ENCODE measurements around the gene ADAM10.

DNA sequence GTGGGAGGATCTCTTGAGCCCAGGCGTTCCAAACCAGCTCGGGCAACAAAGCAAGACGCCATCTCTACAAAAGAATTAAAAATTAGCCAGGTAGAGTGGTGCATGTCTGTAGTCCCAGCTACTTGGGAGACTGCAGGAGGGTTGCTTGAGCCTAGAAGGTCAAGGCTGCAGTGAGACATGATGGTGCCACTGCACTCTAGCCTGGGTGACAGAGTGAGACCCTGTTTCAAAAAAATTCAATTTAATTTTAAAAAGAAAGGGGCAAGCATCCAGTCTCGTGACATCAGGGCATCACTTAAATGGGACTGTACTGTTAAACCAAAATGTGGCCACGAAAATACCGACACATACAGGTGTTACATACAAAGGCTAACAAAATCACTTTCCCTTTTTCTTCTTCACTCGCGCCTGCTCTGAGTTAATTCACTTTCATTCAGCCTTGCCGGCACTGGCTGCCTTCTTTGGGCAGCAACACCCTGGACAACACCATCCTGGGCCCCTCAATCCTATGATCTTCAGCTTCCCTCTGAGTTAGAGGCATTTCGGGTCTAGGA is 196.1 kb downstream of the ADAM10 start:
- TF ChIP-seq, protein P1, sequence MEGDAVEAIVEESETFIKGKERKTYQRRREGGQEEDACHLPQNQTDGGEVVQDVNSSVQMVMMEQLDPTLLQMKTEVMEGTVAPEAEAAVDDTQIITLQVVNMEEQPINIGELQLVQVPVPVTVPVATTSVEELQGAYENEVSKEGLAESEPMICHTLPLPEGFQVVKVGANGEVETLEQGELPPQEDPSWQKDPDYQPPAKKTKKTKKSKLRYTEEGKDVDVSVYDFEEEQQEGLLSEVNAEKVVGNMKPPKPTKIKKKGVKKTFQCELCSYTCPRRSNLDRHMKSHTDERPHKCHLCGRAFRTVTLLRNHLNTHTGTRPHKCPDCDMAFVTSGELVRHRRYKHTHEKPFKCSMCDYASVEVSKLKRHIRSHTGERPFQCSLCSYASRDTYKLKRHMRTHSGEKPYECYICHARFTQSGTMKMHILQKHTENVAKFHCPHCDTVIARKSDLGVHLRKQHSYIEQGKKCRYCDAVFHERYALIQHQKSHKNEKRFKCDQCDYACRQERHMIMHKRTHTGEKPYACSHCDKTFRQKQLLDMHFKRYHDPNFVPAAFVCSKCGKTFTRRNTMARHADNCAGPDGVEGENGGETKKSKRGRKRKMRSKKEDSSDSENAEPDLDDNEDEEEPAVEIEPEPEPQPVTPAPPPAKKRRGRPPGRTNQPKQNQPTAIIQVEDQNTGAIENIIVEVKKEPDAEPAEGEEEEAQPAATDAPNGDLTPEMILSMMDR (IDR thresholded peaks at IDR 0.05 in 4 of 5, conservative IDR thresholded peaks at IDR 0.05 in 1 of 5): no peak
- TF ChIP-seq POLR2A (IDR thresholded peaks at IDR 0.05): no peak
